ENCODE measurements around the gene HELT. TPM values are rescaled to one million over a fixed set of nuclear protein-coding genes. Genes with fewer than 3 reads are reported as not detected.
A peak's percentile ranks its signal among the peaks of the same experiment; 100 is the strongest.

The HELT gene
- total RNA-seq, 1 donor, result not detected

DNA sequence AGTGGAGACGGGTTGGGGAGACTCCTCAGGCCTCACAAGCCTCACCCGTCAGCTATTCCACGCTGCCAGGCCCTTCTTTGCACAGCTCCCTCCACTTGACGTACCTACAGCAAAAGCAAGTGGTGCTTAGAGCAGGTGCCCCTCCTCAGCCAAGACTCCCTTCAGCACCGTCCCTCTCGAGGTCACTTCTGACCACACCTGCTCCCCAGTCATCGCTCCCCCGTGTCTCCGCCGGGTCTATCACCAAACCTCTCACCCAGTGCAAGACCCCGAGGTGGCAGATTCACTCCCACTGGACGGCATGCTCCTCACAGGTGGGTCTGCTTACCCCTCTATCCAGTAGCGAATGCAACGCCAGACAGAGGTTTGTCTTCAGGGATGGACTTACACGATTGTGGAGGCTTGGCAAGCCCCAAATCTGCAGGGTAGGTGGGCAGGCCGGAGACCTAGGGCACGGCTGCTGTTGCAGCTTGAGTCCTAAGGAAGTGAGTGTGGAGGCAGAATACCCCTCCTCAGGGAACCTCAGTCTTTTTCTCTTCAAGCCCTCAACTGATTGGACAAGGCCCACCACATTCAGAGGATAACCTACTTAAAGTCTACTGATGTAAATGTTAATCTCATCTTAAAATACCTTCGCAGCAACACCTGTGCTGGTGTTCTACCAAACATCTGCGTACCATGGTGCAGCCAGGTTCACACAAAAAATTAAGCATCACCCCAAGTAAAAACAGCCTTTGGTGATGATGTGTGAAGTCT is 14.5 kb upstream of the HELT start:
- DNase-seq (ENCODE audit: low read depth), result no peak
- TF ChIP-seq CTCF (IDR thresholded peaks at IDR 0.05; ENCODE audit: insufficient read depth, low read depth, low read length), result no peak
- no peak overlapping the region for H3K4me3 ChIP-seq (ENCODE audit: low read depth, low read length)

DNA sequence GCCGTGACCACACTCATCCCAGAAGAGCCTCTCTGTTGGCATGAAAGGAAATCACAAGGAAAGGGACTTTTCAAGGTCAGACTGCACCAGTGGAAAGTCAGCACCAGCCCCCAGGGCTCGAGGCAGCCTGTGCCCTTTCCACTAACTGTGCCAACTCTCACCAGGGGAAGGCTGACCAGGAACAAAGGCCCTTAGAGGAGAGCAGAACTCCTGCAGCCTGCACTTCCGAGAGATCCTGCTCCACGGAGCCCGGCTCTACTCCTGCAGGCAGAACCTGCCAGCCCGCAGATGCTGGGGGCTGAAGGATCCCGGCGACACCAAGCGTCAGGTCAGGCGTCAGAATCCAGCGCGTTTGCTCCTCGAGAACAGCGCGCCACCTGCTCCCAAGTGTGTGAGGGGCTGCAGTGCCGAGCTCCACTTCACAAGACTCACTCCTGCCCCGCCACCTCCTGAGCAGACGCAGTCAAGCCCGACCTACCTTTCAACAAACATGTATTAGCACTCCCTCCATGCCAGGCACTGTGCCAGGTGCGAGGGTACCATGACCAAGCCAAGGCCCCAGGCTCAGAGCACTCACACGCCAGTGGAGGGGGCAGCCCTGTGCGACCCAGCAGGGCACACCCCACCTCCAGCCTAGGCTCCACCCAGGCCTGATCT is 13.6 kb upstream of the HELT start:
- DNase-seq (ENCODE audit: low read depth), result no peak
- no peak for TF ChIP-seq CTCF (IDR thresholded peaks at IDR 0.05; ENCODE audit: insufficient read depth, low read depth, low read length)
- H3K4me3 ChIP-seq (ENCODE audit: low read depth, low read length), result no peak overlapping the region

GRCh38 chr4:185005219-185005819 is 13.0 kb upstream of the HELT start:
- peak; percentile 96 for TF ChIP-seq CTCF (IDR thresholded peaks at IDR 0.05; ENCODE audit: insufficient read depth, low read depth, low read length)
- H3K4me3 ChIP-seq (ENCODE audit: low read depth, low read length), result no peak overlapping the region
- peak; percentile 68 for DNase-seq (ENCODE audit: low read depth)

GRCh38 chr4:185011408-185011807 is 6.9 kb upstream of the HELT start:
- TF ChIP-seq CTCF (IDR thresholded peaks at IDR 0.05; ENCODE audit: insufficient read depth, low read depth, low read length), result peak; percentile 58
- no peak for DNase-seq (ENCODE audit: low read depth)
- H3K4me3 ChIP-seq (ENCODE audit: low read depth, low read length), result no peak overlapping the region

GRCh38 chr4:185013417-185014125 is 4.7 kb upstream of the HELT start:
- no peak overlapping the region for H3K4me3 ChIP-seq (ENCODE audit: low read depth, low read length)
- TF ChIP-seq CTCF (IDR thresholded peaks at IDR 0.05; ENCODE audit: insufficient read depth, low read depth, low read length), result no peak
- DNase-seq (ENCODE audit: low read depth), result no peak

DNA sequence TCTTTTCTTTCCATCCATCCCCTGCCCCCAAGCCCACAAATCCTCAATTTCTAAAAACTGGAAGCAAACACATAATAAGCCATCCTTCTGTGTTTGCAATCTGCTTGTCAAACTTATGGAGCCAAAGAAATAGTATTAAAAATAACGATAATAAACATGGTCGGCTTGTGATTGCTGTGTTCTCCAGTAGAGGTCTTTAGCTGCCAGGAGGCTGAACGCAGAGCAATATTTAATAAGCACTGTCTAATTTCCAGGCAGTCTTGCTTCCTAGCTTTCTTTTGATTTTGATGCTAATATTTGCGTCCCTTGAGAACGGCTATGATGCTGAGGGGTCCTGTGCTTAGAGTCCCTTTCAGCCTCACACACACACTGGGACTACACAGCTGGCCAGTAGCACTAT is 3.2 kb upstream of the HELT start:
- TF ChIP-seq CTCF (IDR thresholded peaks at IDR 0.05; ENCODE audit: insufficient read depth, low read depth, low read length), result no peak
- no peak overlapping the region for H3K4me3 ChIP-seq (ENCODE audit: low read depth, low read length)
- no peak for DNase-seq (ENCODE audit: low read depth)
